SK-N-SH treated with all-trans-retinoic acid at 6 μM for 48 hours (cell line): ENCODE data around the gene SLC16A10.

ENCODE experiments used
- ARNTL ChIP-seq: fragments of 450-650 bp; formaldehyde crosslinking; IDR thresholded peaks from 2 replicates; pipeline ENCODE4 v1.5.0; 2020; ENCODE audit warnings: low read depth, mild to moderate bottlenecking, moderate library complexity, borderline replicate concordance
- RARB ChIP-seq: fragments of 250-450 bp; sonication (Bioruptor Pico); IDR thresholded peaks from 2 replicates; pipeline ENCODE4 v1.8.0; 2021; ENCODE audit warnings: mild to moderate bottlenecking, moderate library complexity
- ZFP3 ChIP-seq: fragments of 250-450 bp; sonication (Bioruptor Pico); IDR thresholded peaks from 2 replicates; pipeline ENCODE4 v1.5.0; 2020; ENCODE audit warnings: mild to moderate bottlenecking, moderate library complexity
- ZNF565 ChIP-seq: fragments of 450-650 bp; formaldehyde crosslinking; conservative IDR thresholded peaks from 2 replicates; pipeline ENCODE4 v1.5.0; 2020; ENCODE audit warnings: low read depth, mild to moderate bottlenecking, moderate library complexity
- TF ChIP-seq, protein P1 (sequence below): fragments of 250-450 bp; sonication (Bioruptor Pico); IDR thresholded peaks from 2 replicates; pipeline ENCODE4 v1.8.0; 2020; ENCODE audit warnings: mild to moderate bottlenecking, moderate library complexity, borderline replicate concordance

GRCh38 chr6:111080698-111081097, 6.6 kb upstream of the SLC16A10 start:
- TF ChIP-seq ZFP3 (CRISPR knock-in tag): no peak
- no peak for TF ChIP-seq RARB
- TF ChIP-seq, protein P1, sequence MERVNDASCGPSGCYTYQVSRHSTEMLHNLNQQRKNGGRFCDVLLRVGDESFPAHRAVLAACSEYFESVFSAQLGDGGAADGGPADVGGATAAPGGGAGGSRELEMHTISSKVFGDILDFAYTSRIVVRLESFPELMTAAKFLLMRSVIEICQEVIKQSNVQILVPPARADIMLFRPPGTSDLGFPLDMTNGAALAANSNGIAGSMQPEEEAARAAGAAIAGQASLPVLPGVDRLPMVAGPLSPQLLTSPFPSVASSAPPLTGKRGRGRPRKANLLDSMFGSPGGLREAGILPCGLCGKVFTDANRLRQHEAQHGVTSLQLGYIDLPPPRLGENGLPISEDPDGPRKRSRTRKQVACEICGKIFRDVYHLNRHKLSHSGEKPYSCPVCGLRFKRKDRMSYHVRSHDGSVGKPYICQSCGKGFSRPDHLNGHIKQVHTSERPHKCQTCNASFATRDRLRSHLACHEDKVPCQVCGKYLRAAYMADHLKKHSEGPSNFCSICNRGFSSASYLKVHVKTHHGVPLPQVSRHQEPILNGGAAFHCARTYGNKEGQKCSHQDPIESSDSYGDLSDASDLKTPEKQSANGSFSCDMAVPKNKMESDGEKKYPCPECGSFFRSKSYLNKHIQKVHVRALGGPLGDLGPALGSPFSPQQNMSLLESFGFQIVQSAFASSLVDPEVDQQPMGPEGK (CRISPR knock-in tag): no peak
- no peak for TF ChIP-seq ARNTL (CRISPR knock-in tag)
- TF ChIP-seq ZNF565 (CRISPR knock-in tag): no peak
